ENCODE results near the gene PGAP6. TPM values are rescaled to one million over a fixed set of nuclear protein-coding genes. Genes with fewer than 3 reads are reported as not detected.

The PGAP6 gene
- total and polyA plus RNA-seq, 2 of the 13 experiments (the other 11 are each of a cell fraction or from before 2014, with no cell fraction given): 52.7 to 136 TPM

GRCh38 chr16:396199-396598 lies 14.4 kb upstream of the PGAP6 start:
- Histone ChIP-seq H3K9me3 (ENCODE audit: low read length) (no peaks in the 10 kb centered on the region), H3K4me1 (ENCODE audit: insufficient read depth, low read length) (peaks cover 37% of the 10 kb centered on the region), H4K20me1 (ENCODE audit: insufficient read depth, low read length) (no peaks in the 10 kb centered on the region), H3K4me2 (ENCODE audit: low read depth, low read length) (peak overlapping the region; percentile 99), H3K27me3 (ENCODE audit: control insufficient read depth in 1 of 2, insufficient read depth in 2 of 2, low read length in 2 of 2) (no peaks in the 10 kb centered on the region), H3K79me2 (ENCODE audit: insufficient read depth, low read length) (peaks cover 14% of the 10 kb centered on the region), H3K27ac (ENCODE audit: extremely low read length, insufficient read depth, low read length) (peak overlapping the region; percentile 94), H3K36me3 (replicated peaks in 1 of 2; ENCODE audit: control insufficient read depth in 1 of 2, insufficient read depth in 2 of 2, low read length in 2 of 2) (peaks cover 0 to 4% of the 10 kb centered on the region in 2 experiments; a peak in 2 of 5 replicates), H3K4me3 (replicated peaks in 1 of 3; ENCODE audit: insufficient read depth in 1 of 3, low read depth in 2 of 3, low read length in 3 of 3) (peak overlapping the region; percentile 60 to 81 (median 81)), H3K9ac (ENCODE audit: insufficient read depth, low read depth, low read length) (peak overlapping the region; percentile 88), H2AFZ (ENCODE audit: low read length) (no peak overlapping the region)
- ATAC-seq (no peak), FAIRE-seq (no peak), DNase-seq (ENCODE audit: low spot score) (no peak)
- in situ Hi-C loops (cut with HindIII; ENCODE audit: extremely low pct_ligation_motif_present, low pct_unique_long_range_greater_than_20kb): loop anchor here (5.0 kb wide), 1 partner anchor 101 kb away; no protein-coding TSS in a partner anchor
- 10% methylated on average over 3 of the region's 3 CpGs for WGBS (ENCODE audit: low lambda C conversion rate)
- CTCF ChIA-PET (ENCODE audit: low intra/inter-chr PET ratio, low total read pairs): no interaction called here
- intact Hi-C loops (cut with micrococcal nuclease; ENCODE audit: unreplicated experiment): no loop called here
- TSS peak; percentile 59 for BruUV-seq (replicated peaks)
- POLR2A ChIA-PET: interaction anchor here (0.9 to 1.7 kb wide), 3 partner anchors 10 to 131 kb away, joined by 3 to 10 read pairs (median 4); partner anchors contain the start of gene CAPN15
- 0 out of 2 replicates have a peak, but pooled peaks have one; percentile 52 for TF ChIP-seq KDM5B (CRISPR knock-in tag; IDR thresholded peaks at IDR 0.05; ENCODE audit: borderline replicate concordance)
- TF ChIP-seq ZNF468 (CRISPR knock-in tag; IDR thresholded peaks at IDR 0.05): 0 out of 2 replicates have a peak, but pooled peaks have one; percentile 9
- no peak for TF ChIP-seq ZFX (CRISPR knock-in tag; IDR thresholded peaks at IDR 0.05; ENCODE audit: low read depth)
- TF ChIP-seq ZSCAN31 (CRISPR knock-in tag; IDR thresholded peaks at IDR 0.05; ENCODE audit: low read depth): 0 out of 2 replicates have a peak, but pooled peaks have one; percentile 43
- no peak for TF ChIP-seq ZNF773 (CRISPR knock-in tag; IDR thresholded peaks at IDR 0.05; ENCODE audit: borderline replicate concordance)
- TF ChIP-seq NFRKB (IDR thresholded peaks at IDR 0.05): no peak
- TF ChIP-seq SKI (IDR thresholded peaks at IDR 0.05; ENCODE audit: partially characterized antibody): no peak
- TF ChIP-seq ZNF136 (CRISPR knock-in tag; IDR thresholded peaks at IDR 0.05; ENCODE audit: low read depth): 0 out of 2 replicates have a peak, but pooled peaks have one; percentile 30
- TF ChIP-seq BRCA1 (CRISPR knock-in tag; IDR thresholded peaks at IDR 0.05): no peak
- no peak for TF ChIP-seq MTA1 (CRISPR knock-in tag; IDR thresholded peaks at IDR 0.05; ENCODE audit: borderline replicate concordance)
- TF ChIP-seq ZFP82 (CRISPR knock-in tag; IDR thresholded peaks at IDR 0.05; ENCODE audit: borderline replicate concordance): no peak
- TF ChIP-seq USF2 (IDR thresholded peaks at IDR 0.05; ENCODE audit: low read depth, low read length): no peak
- TF ChIP-seq USF2 (CRISPR knock-in tag; IDR thresholded peaks at IDR 0.05; ENCODE audit: borderline replicate concordance): no peak
- TF ChIP-seq NR3C1 (CRISPR knock-in tag; IDR thresholded peaks at IDR 0.05): no peak
- TF ChIP-seq SPEN (CRISPR knock-in tag; IDR thresholded peaks at IDR 0.05; ENCODE audit: low read depth): 0 out of 2 replicates have a peak, but pooled peaks have one; percentile 29
- TF ChIP-seq CCDC6 (CRISPR knock-in tag; IDR thresholded peaks at IDR 0.05): no peak
- TF ChIP-seq, protein P1, sequence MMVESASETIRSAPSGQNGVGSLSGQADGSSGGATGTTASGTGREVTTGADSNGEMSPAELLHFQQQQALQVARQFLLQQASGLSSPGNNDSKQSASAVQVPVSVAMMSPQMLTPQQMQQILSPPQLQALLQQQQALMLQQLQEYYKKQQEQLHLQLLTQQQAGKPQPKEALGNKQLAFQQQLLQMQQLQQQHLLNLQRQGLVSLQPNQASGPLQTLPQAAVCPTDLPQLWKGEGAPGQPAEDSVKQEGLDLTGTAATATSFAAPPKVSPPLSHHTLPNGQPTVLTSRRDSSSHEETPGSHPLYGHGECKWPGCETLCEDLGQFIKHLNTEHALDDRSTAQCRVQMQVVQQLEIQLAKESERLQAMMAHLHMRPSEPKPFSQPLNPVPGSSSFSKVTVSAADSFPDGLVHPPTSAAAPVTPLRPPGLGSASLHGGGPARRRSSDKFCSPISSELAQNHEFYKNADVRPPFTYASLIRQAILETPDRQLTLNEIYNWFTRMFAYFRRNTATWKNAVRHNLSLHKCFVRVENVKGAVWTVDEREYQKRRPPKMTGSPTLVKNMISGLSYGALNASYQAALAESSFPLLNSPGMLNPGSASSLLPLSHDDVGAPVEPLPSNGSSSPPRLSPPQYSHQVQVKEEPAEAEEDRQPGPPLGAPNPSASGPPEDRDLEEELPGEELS (CRISPR knock-in tag; IDR thresholded peaks at IDR 0.05): no peak
- 0 out of 2 replicates have a peak, but pooled peaks have one; percentile 20 for TF ChIP-seq ELF4 (CRISPR knock-in tag; IDR thresholded peaks at IDR 0.05; ENCODE audit: borderline replicate concordance)
- TF ChIP-seq THYN1 (CRISPR knock-in tag; IDR thresholded peaks at IDR 0.05; ENCODE audit: borderline replicate concordance, low read depth): no peak
- no peak for TF ChIP-seq SRSF1 (optimal IDR thresholded peaks at IDR 0.05; ENCODE audit: low read depth, low read length)
- TF ChIP-seq NR2F2 (IDR thresholded peaks at IDR 0.05; ENCODE audit: borderline replicate concordance, low read depth): no peak
- TF ChIP-seq ZNF678 (CRISPR knock-in tag; IDR thresholded peaks at IDR 0.05): no peak
- TF ChIP-seq ZNF792 (CRISPR knock-in tag; IDR thresholded peaks at IDR 0.05): no peak
- TF ChIP-seq SIX1 (CRISPR knock-in tag; IDR thresholded peaks at IDR 0.05; ENCODE audit: borderline replicate concordance): no peak
